Measurements from ENCODE around the gene BICRA. TPM values are rescaled to one million over a fixed set of nuclear protein-coding genes. Genes with fewer than 3 reads are reported as not detected.

BICRA gene
- total and polyA plus RNA-seq, 2 of the 4 experiments (the other 2 are of a cell fraction) = 1.8 to 3.5 TPM

DNA sequence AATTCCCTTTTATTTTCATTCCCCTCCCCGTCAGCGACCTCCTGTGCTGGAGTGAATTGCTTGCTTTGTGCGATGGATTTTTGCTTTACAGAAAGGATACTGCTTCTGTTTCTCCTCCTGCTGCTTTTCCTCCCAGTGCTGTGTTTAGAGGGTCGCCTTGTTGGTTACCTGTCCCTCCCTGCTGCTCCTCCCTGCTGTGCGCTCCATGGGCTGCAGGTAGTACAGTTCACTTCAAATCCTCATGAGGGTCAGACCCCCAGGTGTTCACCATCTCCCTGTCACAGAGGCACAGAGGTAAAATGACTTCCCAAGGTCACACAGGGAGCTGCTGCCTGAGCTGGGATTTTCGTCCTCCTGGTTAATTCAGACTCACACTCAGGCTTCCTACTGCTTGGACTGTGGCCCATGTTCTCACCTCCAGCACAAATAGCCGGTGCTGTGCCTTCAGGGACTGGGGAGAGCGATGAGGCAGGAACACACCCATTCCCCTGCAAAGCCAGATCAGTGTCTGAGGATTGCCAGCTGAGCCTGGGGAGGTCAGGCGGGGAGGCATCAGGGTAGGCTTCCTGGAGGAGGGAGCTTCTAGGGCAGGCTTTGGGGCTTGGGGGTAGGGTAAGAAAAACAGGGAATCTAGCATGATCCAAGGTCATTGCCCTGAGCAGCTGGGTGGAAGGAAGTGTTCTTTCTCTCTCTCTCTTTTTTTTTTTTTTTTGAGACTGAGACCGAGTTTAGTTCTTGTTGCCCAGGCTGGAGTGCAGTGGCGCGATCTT lies 14.4 kb downstream of the BICRA start:
- peaks cover 36% of the 10 kb centered on the region for H3K9me1 ChIP-seq (ENCODE audit: insufficient read depth, low read length)
- no peak overlapping the region for H2BK15ac ChIP-seq (ENCODE audit: low read depth, low read length)
- no peak overlapping the region for H4K91ac ChIP-seq (ENCODE audit: insufficient read depth, low read depth, low read length)
- no peak overlapping the region for H3K23ac ChIP-seq (ENCODE audit: low read depth, low read length)
- no peak overlapping the region for H2BK20ac ChIP-seq (ENCODE audit: low read depth, low read length)
- TF ChIP-seq CEBPB (IDR thresholded peaks at IDR 0.05; ENCODE audit: low read depth, low read length) = no peak
- TF ChIP-seq SMC3 (IDR thresholded peaks at IDR 0.05; ENCODE audit: low read depth, low read length) = no peak
- TF ChIP-seq, protein P1, sequence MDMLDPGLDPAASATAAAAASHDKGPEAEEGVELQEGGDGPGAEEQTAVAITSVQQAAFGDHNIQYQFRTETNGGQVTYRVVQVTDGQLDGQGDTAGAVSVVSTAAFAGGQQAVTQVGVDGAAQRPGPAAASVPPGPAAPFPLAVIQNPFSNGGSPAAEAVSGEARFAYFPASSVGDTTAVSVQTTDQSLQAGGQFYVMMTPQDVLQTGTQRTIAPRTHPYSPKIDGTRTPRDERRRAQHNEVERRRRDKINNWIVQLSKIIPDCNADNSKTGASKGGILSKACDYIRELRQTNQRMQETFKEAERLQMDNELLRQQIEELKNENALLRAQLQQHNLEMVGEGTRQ (IDR thresholded peaks at IDR 0.05; ENCODE audit: low read depth, low read length) = no peak
- TF ChIP-seq NFE2L2 (IDR thresholded peaks at IDR 0.05; ENCODE audit: low read depth, low read length) = no peak
- no peak for TF ChIP-seq RCOR1 (IDR thresholded peaks at IDR 0.05; ENCODE audit: insufficient replicate concordance, low read length)
- no peak for TF ChIP-seq MAZ (IDR thresholded peaks at IDR 0.05; ENCODE audit: borderline replicate concordance, low read depth, low read length)
- TF ChIP-seq CHD1 (IDR thresholded peaks at IDR 0.05; ENCODE audit: low read depth, low read length) = no peak
- no peak for TF ChIP-seq MAFK (IDR thresholded peaks at IDR 0.05; ENCODE audit: low read depth, low read length)
- no peak for TF ChIP-seq POLR2A (IDR thresholded peaks at IDR 0.05; ENCODE audit: low read depth, low read length)
- TF ChIP-seq RAD21 (IDR thresholded peaks at IDR 0.05; ENCODE audit: low read length) = no peak
- no peak overlapping the region for H3K14ac ChIP-seq (replicated peaks; ENCODE audit: low read depth, low read length)
- H2AK5ac ChIP-seq (ENCODE audit: low read depth, low read length) = no peak overlapping the region
- peaks cover 18 to 86% of the 10 kb centered on the region in 2 experiments for H3K79me1 ChIP-seq (ENCODE audit: low read depth in 1 of 2, low read length in 2 of 2)
- no peak overlapping the region for H3K4me2 ChIP-seq (ENCODE audit: low read depth, low read length)
- no peak overlapping the region for H4K5ac ChIP-seq (ENCODE audit: low read depth, low read length)
- no peak overlapping the region for H3K4me3 ChIP-seq (ENCODE audit: insufficient read depth, low read depth, low read length)
- peaks cover 82% of the 10 kb centered on the region for H4K20me1 ChIP-seq (ENCODE audit: insufficient read depth, low read length)
- no TSS peak for BruUV-seq (replicated peaks)
- WGBS, 2 experiments (ENCODE audit: extremely low coverage in 2 of 2, insufficient read length in 1 of 2) = no CpG with 5 or more reads among the region's 12 CpGs
- H3K18ac ChIP-seq (ENCODE audit: low read depth, low read length) = no peak overlapping the region
- CTCF ChIA-PET = no interaction called here
- H3K4me1 ChIP-seq (ENCODE audit: control insufficient read depth, insufficient read depth, low read length) = peaks cover 12% of the 10 kb centered on the region
- no peak overlapping the region for H4K8ac ChIP-seq (ENCODE audit: low read depth in 2 of 2, low read length in 2 of 2)
- DNase-seq = no peak
- no peak overlapping the region for H3K4ac ChIP-seq (ENCODE audit: low read depth, low read length)
- dilution Hi-C loops (cut with HindIII; ENCODE audit: low sequenced_read_pairs, unreplicated experiment) = no loop called here
- no peak overlapping the region for H3K9ac ChIP-seq (ENCODE audit: low read depth, low read length)
- in situ Hi-C loops (cut with MboI; ENCODE audit: low sequenced_read_pairs) = no loop called here
- POLR2A ChIA-PET (ENCODE audit: unreplicated experiment) = no interaction called here
- no peak overlapping the region for H3K56ac ChIP-seq (ENCODE audit: extremely low read depth, insufficient read depth, low read length)
- no peak overlapping the region for H3K27ac ChIP-seq (ENCODE audit: insufficient read depth, low read length)
- ATAC-seq (ENCODE audit: low read depth) = no peak
- intact Hi-C loops (cut with micrococcal nuclease) = no loop called here
- no peak overlapping the region for H2AFZ ChIP-seq (replicated peaks; ENCODE audit: low read length, poor library complexity)
- H3K36me3 ChIP-seq (ENCODE audit: control insufficient read depth, insufficient read depth, low read length) = peaks cover 10% of the 10 kb centered on the region
- no peak overlapping the region for H2BK5ac ChIP-seq (ENCODE audit: low read depth, low read length, poor library complexity, severe bottlenecking)
- H3K27me3 ChIP-seq (ENCODE audit: control insufficient read depth, insufficient read depth, low read length) = no peaks in the 10 kb centered on the region
- no peak overlapping the region for H2BK120ac ChIP-seq (ENCODE audit: low read depth, low read length)
- peak overlapping the region; percentile 51 for H2AK9ac ChIP-seq (replicated peaks; ENCODE audit: low read depth, low read length, poor library complexity)
- H3K9me3 ChIP-seq (ENCODE audit: control insufficient read depth, insufficient read depth, low read length) = no peaks in the 10 kb centered on the region
